VCaP (cell line): ENCODE measurements around the gene HIVEP3.

Experiments
- H3K27ac ChIP-seq: fragments of 450-650 bp; 2 replicates; pipeline ENCODE4 v1.5.1; 2017
- TF ChIP-seq, protein P1 (sequence below): fragments of 450-650 bp; conservative IDR thresholded peaks from 2 replicates; pipeline ENCODE4 v1.5.1; 2017; ENCODE audit warnings: mild to moderate bottlenecking, moderate library complexity

The HIVEP3 gene

DNA sequence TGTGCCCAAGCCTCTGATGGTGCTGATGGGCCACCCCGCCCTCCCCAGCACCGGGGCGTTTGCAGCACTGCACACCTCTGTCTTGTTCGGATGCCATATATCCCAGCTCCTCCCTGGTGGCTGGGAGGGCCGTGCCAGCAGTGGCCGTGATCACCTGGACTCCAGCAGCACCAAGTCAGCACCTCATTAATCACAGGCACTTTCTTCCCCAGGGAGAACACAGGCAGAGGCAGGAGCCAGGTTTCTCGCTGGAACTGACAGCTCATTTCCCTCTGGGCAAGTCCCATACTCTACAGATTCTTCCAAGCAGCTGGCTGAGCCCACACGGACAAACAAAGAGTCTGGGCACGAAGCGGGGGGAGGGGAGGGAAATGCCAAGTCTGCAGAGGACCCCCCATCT is 292.6 kb downstream of the HIVEP3 start:
- TF ChIP-seq, protein P1, sequence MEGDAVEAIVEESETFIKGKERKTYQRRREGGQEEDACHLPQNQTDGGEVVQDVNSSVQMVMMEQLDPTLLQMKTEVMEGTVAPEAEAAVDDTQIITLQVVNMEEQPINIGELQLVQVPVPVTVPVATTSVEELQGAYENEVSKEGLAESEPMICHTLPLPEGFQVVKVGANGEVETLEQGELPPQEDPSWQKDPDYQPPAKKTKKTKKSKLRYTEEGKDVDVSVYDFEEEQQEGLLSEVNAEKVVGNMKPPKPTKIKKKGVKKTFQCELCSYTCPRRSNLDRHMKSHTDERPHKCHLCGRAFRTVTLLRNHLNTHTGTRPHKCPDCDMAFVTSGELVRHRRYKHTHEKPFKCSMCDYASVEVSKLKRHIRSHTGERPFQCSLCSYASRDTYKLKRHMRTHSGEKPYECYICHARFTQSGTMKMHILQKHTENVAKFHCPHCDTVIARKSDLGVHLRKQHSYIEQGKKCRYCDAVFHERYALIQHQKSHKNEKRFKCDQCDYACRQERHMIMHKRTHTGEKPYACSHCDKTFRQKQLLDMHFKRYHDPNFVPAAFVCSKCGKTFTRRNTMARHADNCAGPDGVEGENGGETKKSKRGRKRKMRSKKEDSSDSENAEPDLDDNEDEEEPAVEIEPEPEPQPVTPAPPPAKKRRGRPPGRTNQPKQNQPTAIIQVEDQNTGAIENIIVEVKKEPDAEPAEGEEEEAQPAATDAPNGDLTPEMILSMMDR: no peak
- no peak overlapping the region for H3K27ac ChIP-seq

DNA sequence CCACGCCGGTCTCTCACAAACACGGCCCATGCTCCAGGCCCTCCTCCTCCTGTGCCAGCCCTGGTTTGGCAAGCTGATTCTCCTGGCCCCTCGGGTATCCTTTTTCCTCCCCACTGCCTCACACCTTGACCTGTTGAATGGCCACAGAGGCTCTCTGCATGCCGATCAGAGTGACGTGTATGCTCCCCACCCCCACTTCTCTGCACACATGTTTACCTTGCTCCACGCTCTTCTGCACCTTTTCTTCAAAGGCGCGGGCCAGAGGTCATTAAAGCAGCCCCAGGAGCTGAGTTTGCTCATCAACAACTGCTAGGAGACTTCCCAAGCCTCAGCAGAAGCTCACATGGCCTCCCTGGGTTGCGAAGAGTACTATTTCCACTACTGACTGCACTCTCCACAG is 295.0 kb downstream of the HIVEP3 start:
- TF ChIP-seq, protein P1: no peak

DNA sequence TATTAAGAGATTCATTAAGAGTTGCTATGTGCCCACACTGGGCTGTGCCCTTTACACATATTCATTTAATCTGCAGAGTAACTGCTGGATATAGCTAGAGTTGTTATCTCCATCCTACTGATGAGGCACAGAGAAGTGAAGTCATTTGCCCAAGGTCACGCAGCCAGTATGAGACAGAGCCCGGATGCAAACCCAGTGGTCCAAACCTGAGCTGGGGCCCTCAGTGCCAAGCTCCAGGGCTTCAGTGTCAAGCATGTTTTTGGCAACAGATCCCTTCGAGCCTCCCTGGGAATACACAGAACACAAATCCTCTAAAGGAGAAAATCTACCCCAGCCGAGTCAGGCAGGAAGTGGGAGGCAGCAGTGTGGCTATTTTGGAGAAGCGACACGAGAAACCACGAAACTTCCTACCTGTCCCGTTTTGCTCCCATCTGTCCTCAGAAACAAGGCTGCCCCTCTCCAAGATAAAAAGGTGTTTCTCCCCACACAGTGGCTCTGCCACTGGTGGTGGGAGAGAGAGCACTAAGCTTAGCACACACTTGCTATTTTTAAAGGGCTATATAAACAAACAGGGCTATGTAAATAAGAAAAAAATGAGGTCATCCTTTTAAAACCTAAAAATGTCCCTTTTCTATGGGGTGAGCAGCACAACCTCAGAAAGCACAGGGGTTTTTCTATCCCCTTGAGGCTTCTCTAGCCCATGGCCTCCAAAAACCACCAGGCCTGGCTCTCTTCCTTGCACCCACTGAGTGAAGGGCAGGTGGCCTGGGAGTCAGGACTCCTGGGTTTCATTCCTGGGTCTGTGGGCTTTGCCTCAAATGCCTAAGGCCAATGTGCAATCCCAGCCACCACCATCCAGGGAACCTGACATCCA is 295.6 kb downstream of the HIVEP3 start:
- TF ChIP-seq, protein P1: no peak
- no peak overlapping the region for H3K27ac ChIP-seq

More for the DNA sequence above, 295.0 kb downstream of the HIVEP3 start:
- H3K27ac ChIP-seq: no peak overlapping the region

DNA sequence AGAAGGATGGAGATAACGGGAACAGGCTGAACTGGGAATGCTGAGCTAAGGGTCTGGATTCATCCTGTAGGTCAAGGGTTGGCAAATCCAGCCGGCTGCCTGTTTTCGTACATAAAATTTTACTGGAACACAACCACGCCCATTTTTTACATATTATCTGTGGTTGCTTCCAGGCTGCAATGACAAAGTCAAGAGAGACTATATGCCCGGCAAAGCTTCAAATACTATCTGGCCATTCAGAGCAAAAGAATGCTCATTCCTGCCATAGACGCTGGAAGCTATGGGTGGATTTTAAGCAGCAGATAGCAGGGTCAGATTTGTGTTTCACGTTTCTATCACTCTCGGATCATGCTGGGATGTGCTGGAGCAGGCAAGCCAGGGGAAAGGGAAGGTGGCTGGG is 296.3 kb downstream of the HIVEP3 start:
- H3K27ac ChIP-seq: no peak overlapping the region
- TF ChIP-seq, protein P1: no peak

DNA sequence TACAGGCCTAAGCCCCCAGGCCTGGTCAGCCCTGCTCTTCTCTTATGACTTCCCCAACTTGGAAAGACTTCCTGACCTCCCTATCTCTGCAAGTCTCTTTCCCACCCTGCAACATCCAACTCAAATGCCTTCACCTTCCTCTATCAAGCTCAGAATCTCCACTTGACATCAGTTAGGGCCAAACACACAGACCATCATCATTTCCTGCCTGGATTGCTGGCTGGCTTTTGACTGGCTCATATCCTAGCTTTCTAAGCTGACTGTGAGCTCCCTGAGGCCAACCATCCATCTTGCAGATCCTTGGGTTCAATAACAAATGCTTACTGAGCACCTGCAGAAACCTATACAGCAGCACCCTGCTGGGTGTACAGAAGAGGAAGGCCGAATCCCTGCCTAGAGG is 296.9 kb downstream of the HIVEP3 start:
- TF ChIP-seq, protein P1: no peak
- no peak overlapping the region for H3K27ac ChIP-seq

DNA sequence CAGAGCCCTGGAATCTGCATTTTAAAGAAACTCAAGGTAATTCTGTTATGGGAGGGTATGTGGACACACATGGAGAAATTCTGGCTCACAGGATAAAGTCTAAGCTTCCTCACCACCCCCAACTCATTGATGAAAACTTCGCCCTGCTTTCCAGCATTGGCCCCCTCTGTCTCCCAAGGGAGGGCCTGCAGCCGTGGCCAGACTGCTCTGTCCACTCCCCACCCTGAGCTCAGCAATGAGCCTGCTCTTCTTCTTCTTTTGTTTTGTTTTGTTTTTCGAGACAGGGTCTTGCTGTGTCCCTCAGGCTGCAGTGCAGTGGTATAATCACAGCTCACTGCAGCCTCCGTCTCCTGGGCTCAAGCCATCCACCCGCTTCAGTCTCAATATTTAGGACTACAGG is 297.5 kb downstream of the HIVEP3 start:
- TF ChIP-seq, protein P1: no peak
- H3K27ac ChIP-seq: no peak overlapping the region

DNA sequence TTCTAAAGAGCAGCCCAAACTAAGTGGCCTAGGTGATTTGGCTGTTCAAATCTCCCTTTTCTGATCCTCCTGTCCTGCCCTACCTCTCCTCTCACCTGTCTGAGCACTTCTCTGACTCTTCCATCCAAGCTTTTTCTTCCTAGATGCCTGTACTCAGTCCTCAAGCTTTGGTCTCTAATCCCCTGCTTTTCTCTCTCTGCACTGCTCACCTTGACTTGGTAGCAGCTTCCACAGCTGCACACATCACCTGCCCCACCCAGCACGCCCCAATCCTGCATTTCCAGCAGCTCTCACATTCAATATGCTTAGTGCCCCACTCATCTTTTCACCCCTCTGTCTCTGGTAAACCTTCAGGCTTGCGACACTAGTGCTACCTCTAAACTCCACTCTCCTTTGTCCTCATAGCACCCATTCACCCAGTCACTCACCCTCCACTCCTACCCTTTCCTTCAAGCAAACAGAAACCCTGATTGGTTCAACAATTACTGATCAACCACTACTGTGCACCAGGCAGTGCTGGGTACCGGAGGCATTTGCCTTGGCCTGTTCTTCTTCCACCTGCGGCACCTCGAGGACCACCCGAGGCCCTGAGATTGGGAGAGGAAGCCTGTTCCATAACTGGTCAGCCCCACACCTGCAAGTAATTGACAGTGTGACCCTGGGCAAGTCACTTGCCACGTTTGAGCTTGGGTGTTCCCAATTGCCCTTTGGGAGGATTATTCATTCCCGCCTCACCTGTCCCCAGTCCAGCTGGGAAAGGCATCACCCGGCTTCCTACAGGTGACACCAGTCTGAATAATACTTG is 298.2 kb downstream of the HIVEP3 start:
- no peak overlapping the region for H3K27ac ChIP-seq
- TF ChIP-seq, protein P1: no peak
